Ovary (tissue), 9 donors: Measurements from ENCODE around the gene CLIC3. TPM values are rescaled to one million over a fixed set of nuclear protein-coding genes. Genes with fewer than 3 reads are reported as not detected.

Experiments used
- DNase-seq, 5 donors: peaks; one replicate each; pipeline ENCODE4 v3.0.0-alpha.2; 2019 to 2020
- H3K27ac ChIP-seq, 2 donors: fragments of 200-600 bp; one replicate each; pipeline versions ENCODE4 v1.5.1 to v1.8.0; 2019 to 2022
- H3K27me3 ChIP-seq: fragments of 200-600 bp; one replicate; pipeline ENCODE4 v1.8.0; 2022
- H3K36me3 ChIP-seq: fragments of 200-600 bp; sonication (generic); one replicate; pipeline ENCODE4 v1.5.1; 2019
- H3K4me1 ChIP-seq: one replicate; pipeline ENCODE4 v1.8.1; 2013; ENCODE audit warnings: mild to moderate bottlenecking, moderate library complexity; ENCODE audit not compliant: insufficient read depth
- H3K4me3 ChIP-seq: fragments of 200-600 bp; sonication (generic); one replicate; pipeline ENCODE4 v1.5.1; 2017
- H3K9me3 ChIP-seq, 2 donors: fragments of 200-600 bp in 1 of 2; sonication (generic) in 1 of 2; one replicate each; pipeline versions ENCODE4 v1.5.1 to v1.8.1; 2013 to 2019; ENCODE audit warnings: mild to moderate bottlenecking in 1 of 2, moderate library complexity in 1 of 2
- CTCF ChIP-seq, 3 donors: fragments of 450-650 bp in 2 of 3; fragments of 200-600 bp in 1 of 3; IDR thresholded peaks; one replicate each; pipeline versions ENCODE4 v1.5.1 to v1.8.0; 2016 to 2022; ENCODE audit warnings: antibody characterized with exemption in 3 of 3, mild to moderate bottlenecking in 1 of 3
- EP300 ChIP-seq: sonication (generic); formaldehyde crosslinking; IDR thresholded peaks from one replicate; pipeline ENCODE4 v1.6.1; 2017; ENCODE audit warnings: antibody characterized with exemption
- POLR2A ChIP-seq: fragments of 450-650 bp; IDR thresholded peaks from one replicate; pipeline ENCODE4 v1.6.1; 2017; ENCODE audit warnings: antibody characterized with exemption, mild to moderate bottlenecking, moderate library complexity
- WGBS, 3 donors: extraction: QIAGEN DNeasy Blood & Tissue Kit in 1 of 3; methylation state at CpG; one replicate each; pipeline versions ENCODE4 v1.1.5 to v1.1.7; 2013 to 2017; 5-methylcytosine and 5-hydroxymethylcytosine counted together
- intact Hi-C, 4 donors: fragments of 100-400 bp; cut with DNase I; formaldehyde crosslinking; loops; one replicate each; pipeline versions ENCODE4 v1.11.0 to v1.15.1; 2022 to 2023
- polyA plus RNA-seq, 2 donors: library from polyadenylated mRNA; stranded (reverse); fragments of 200-250 nt in 1 of 2; fragments of 350-450 nt in 1 of 2; fragmentation: Illumina TruSeq in 1 of 2; extraction: RNeasy Lipid Tissue Mini Kit (QIAGEN cat#74804) in 1 of 2; gene quantifications; one replicate each; pipeline ENCODE4 v1.2.3, GENCODE V29; 2013 to 2014
- total RNA-seq, 7 donors: library from RNA; depleted of rRNA in 2 of 7; stranded (reverse); fragments of >200 nt in 2 of 7; fragmentation: NEBNext Ultra II Directional in 3 of 7; extraction: Animal tissue kit (Norgen Biotek cat#: 25700) in 3 of 7; gene quantifications; one replicate each; pipeline versions ENCODE4 v1.1.0 to v1.2.4, GENCODE V29; 2016 to 2023
- donor health status: DM: no; HTN: no; CAD: no; lungs with moderate emphysema.
- donor health status: DM: no; HTN: no; CAD: no.
- donor health status: Bipolar disorder and iron deficiency.
- donor health status: DM: yes; HTN: yes; CAD: no.
- donor health status: DM: no; HTN: no; CAD: no.
- donor health status: DM: yes; HTN: yes; CAD: no.

Gene CLIC3
- total and polyA plus RNA-seq, 9 donors: 0.57 to 6.5 (median 1.3) TPM; not detected in 3

GRCh38 chr9:137032858-137033257 is 36.5 kb upstream of the CLIC3 start:
- no peaks in the 10 kb centered on the region for H3K27me3 ChIP-seq

GRCh38 chr9:137031904-137032640 is 35.7 kb upstream of the CLIC3 start, which contains the start of gene FUT7:
TSS of gene FUT7 (minus strand) at chr9:137032088. CDS start at chr9:137031991, 97 bp downstream.
- H3K4me1 ChIP-seq: peaks cover 4% of the 10 kb centered on the region
- 57 to 71% (median 63%) methylated on average over 14 to 16 of the region's 16 CpGs for WGBS, 3 donors
- no peaks in the 10 kb centered on the region for H3K27me3 ChIP-seq
- intact Hi-C loops: loop anchor here in 2 of 4 donors (5.0 kb wide), 3 partner anchors 80 to 245 kb away; partner anchors contain the start of genes LCN12 (in 1 of the 2) and PHPT1 (in 1 of the 2)
- H3K9me3 ChIP-seq: no peaks in the 10 kb centered on the region
- TF ChIP-seq CTCF (IDR thresholded peaks at IDR 0.05) (no peak), POLR2A (no peak), EP300 (no peak)
- H3K4me3 ChIP-seq: no peak within 1 kb of the TSS
- no peaks in the 10 kb centered on the region for H3K36me3 ChIP-seq
- H3K27ac ChIP-seq: no peak within 1 kb of the TSS
- no peak for DNase-seq

More at GRCh38 chr9:137032858-137033257, 36.5 kb upstream of the CLIC3 start:
- Histone ChIP-seq H3K9me3 (no peaks in the 10 kb centered on the region), H3K4me1 (peaks cover 4% of the 10 kb centered on the region), H3K27ac (no peak overlapping the region), H3K4me3 (no peak overlapping the region), H3K36me3 (no peaks in the 10 kb centered on the region)
- TF ChIP-seq EP300: no peak
- no peak for TF ChIP-seq CTCF (IDR thresholded peaks at IDR 0.05)
- TF ChIP-seq POLR2A: no peak
- no peak for DNase-seq
- WGBS, 3 donors: 85 to 89% (median 86%) methylated on average over 10 of the region's 10 CpGs
- intact Hi-C loops: loop anchor here in 2 of 4 donors (5.0 kb wide), 3 partner anchors 81 to 246 kb away; partner anchors contain the start of genes LCN12 (in 1 of the 2) and PHPT1 (in 1 of the 2)

- H3K27ac ChIP-seq: no peak overlapping the region
- H3K36me3 ChIP-seq: no peaks in the 10 kb centered on the region
- no peaks in the 10 kb centered on the region for H3K27me3 ChIP-seq
- TF ChIP-seq CTCF (IDR thresholded peaks at IDR 0.05): no peak
- no peak for TF ChIP-seq EP300
- TF ChIP-seq POLR2A: no peak
- no peak overlapping the region for H3K4me3 ChIP-seq
- no peaks in the 10 kb centered on the region for H3K9me3 ChIP-seq
- no peak for DNase-seq
- intact Hi-C loops: loop anchor here in 2 of 4 donors (5.0 kb wide), 3 partner anchors 79 to 244 kb away; partner anchors contain the start of genes LCN12 (in 1 of the 2) and PHPT1 (in 1 of the 2)
- 84 to 86% (median 86%) methylated on average over 51 to 65 of the region's 65 CpGs for WGBS, 3 donors
- peaks cover 4% of the 10 kb centered on the region for H3K4me1 ChIP-seq
These were observed 34.5 kb upstream of the CLIC3 start for GRCh38 chr9:137030538-137031527.

DNA sequence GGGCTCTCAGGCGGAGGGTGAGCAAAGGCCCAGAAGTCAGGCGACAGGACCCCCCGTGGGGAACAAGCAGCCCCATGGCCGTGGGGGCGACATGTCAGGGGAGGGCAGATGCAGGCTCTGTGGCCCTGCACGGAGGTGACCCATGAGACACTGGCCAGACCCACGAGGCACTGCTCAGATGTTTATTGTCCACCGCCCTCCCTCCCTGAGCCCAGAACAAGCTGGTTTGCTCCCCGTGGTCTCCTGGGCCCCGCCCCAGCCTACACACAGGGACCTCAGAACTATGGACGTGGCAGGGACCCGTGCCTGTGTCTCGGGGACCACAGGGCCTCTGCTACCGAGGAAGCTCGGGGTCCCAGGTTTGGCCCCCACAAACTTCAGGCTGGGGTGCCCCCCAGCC is 33.6 kb upstream of the CLIC3 start:
- no peak overlapping the region for H3K27ac ChIP-seq
- H3K9me3 ChIP-seq: no peaks in the 10 kb centered on the region
- TF ChIP-seq POLR2A: no peak
- no peak for TF ChIP-seq EP300
- no peak for TF ChIP-seq CTCF (IDR thresholded peaks at IDR 0.05)
- no peaks in the 10 kb centered on the region for H3K27me3 ChIP-seq
- no peak overlapping the region for H3K4me3 ChIP-seq
- H3K4me1 ChIP-seq: peaks cover 3% of the 10 kb centered on the region
- H3K36me3 ChIP-seq: no peaks in the 10 kb centered on the region
- intact Hi-C loops: loop anchor here in 2 of 4 donors (5.0 kb wide), 3 partner anchors 78 to 243 kb away; partner anchors contain the start of genes LCN12 (in 1 of the 2) and PHPT1 (in 1 of the 2)
- no peak for DNase-seq
- WGBS, 3 donors: 75 to 86% (median 80%) methylated on average over 15 of the region's 15 CpGs
